NCI-H510A treated with DMSO at 0.1 percent for 48 hours (cell line): ENCODE measurements around the gene NR1D2.
A peak's percentile ranks its signal among the peaks of the same experiment; 100 is the strongest.

ENCODE experiments used
- DNase-seq: peaks from one replicate; lab custom pipeline; 2025; lab: John Stamatoyannopoulos, UW

Gene NR1D2

GRCh38 chr3:23931597-23931996, 13.5 kb upstream of the NR1D2 start:
- DNase-seq, result no peak

GRCh38 chr3:23932571-23932970, 12.5 kb upstream of the NR1D2 start:
- DNase-seq, result no peak

GRCh38 chr3:23934253-23934652, 10.8 kb upstream of the NR1D2 start:
- no peak for DNase-seq

- no peak for DNase-seq
Measured at GRCh38 chr3:23937296-23937695, 7.8 kb upstream of the NR1D2 start.

- DNase-seq, result no peak
Measured at GRCh38 chr3:23938688-23939087, 6.4 kb upstream of the NR1D2 start.

GRCh38 chr3:23940775-23941174, 4.3 kb upstream of the NR1D2 start:
- no peak for DNase-seq

- DNase-seq, result no peak
Measured at GRCh38 chr3:23941440-23941839, 3.6 kb upstream of the NR1D2 start.

- no peak for DNase-seq
Measured at GRCh38 chr3:23942546-23942945, 2.5 kb upstream of the NR1D2 start.

GRCh38 chr3:23944007-23944783, 891 bp upstream of the NR1D2 start:
- DNase-seq, result no peak

GRCh38 chr3:23945663-23945912, 502 bp downstream of the NR1D2 start:
- DNase-seq, result no peak

- peak; percentile 94 for DNase-seq
Measured at GRCh38 chr3:23945913-23946687, 1.0 kb downstream of the NR1D2 start.

GRCh38 chr3:23948761-23949160, 3.7 kb downstream of the NR1D2 start:
- DNase-seq, result no peak

GRCh38 chr3:23949784-23950183, 4.7 kb downstream of the NR1D2 start:
- DNase-seq, result no peak

- DNase-seq, result no peak
Measured at GRCh38 chr3:23950293-23950692, 5.2 kb downstream of the NR1D2 start.

GRCh38 chr3:23952646-23953045, 7.6 kb downstream of the NR1D2 start:
- DNase-seq, result no peak

GRCh38 chr3:23953523-23953922, 8.4 kb downstream of the NR1D2 start:
- no peak for DNase-seq

- no peak for DNase-seq
Measured at GRCh38 chr3:23954144-23954543, 9.1 kb downstream of the NR1D2 start.

- DNase-seq, result no peak
Measured at GRCh38 chr3:23956701-23957100, 11.6 kb downstream of the NR1D2 start.

- DNase-seq, result no peak
Measured at GRCh38 chr3:23959135-23959900, 14.2 kb downstream of the NR1D2 start.

- no peak for DNase-seq
Measured at GRCh38 chr3:23960649-23961048, 15.6 kb downstream of the NR1D2 start.

- DNase-seq, result no peak
Measured at GRCh38 chr3:23961066-23961465, 16.0 kb downstream of the NR1D2 start.

- DNase-seq, result no peak
Measured at GRCh38 chr3:23961913-23962312, 16.8 kb downstream of the NR1D2 start.
